T-helper 2 cell treated with Interferon-gamma antibody and Interleukin-4, amounts not matched to agents 100 ng/mL and 5 ng/mL, for 36 hours (primary cell): ENCODE results near the gene VTI1A. TPM values are rescaled to one million over a fixed set of nuclear protein-coding genes. Genes with fewer than 3 reads are reported as not detected.

Experiments
- intact Hi-C: fragments of 100-400 bp; cut with micrococcal nuclease; formaldehyde crosslinking; loops from one replicate; pipeline ENCODE4 v1.15.1; 2023
- total RNA-seq: library from RNA; stranded (reverse); gene quantifications from 2 replicates; pipeline ENCODE4 v1.2.3, GENCODE V29; 2022

VTI1A gene
- total RNA-seq, 1 donor from 2014 or later = 41.5 TPM

DNA sequence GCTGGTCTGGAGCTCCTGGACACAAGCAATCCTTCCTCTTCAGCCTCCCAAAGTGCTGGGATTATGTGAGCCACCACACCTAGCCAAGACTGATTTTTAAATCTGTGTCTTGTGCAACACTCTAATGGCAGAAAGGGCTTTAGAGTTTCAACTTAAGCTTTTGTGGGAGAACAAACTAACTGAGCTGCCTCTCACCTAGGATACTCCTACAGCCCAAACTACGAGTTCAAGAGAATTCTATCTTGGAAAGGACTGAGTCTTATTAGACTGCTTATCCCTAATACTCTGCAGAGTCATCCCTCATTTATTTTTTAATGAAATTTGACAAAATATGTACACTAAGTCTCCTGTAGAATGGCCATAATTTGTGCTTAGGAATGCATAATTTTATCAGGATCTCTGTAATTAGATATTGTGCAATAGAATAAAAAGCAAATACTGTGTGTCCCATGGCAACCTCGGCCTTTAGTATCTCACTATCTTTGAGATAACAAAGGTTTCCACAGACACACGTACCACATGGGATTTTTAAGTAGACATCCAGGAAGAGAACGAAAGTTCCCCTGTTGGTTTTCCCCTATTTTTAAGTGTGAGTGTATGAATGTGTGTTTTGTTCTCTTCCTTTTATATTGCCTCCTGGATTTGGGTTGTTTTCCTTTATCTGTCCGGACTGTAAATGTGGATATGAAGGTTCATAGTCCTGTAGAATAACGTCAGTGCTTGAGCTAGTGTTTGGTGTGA is 303.6 kb downstream of the VTI1A start:
- intact Hi-C loops = no loop called here

- intact Hi-C loops = no loop called here
Observed at GRCh38 chr10:112751651-112752050, 304.6 kb downstream of the VTI1A start.

DNA sequence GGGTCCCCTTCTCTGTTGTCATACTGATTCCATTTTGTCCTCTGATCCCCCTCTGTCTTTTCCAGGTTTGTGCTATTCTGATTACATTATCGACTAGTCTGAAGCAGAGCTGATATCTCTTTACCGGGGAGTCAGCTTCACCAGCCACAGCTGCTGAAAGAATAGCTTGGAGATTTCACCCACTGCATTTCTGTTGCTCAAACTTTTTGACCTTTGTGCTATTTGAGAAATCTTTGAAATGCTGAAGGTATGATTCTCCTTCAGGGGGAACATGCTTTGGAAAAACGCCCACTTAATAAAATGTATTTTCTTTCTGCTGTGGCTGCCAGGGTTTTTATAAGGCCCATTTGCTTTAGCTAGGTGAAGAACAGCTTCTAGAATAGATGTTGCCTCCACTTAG is 305.3 kb downstream of the VTI1A start:
- intact Hi-C loops = no loop called here

GRCh38 chr10:112753961-112754411 is 307.0 kb downstream of the VTI1A start:
- intact Hi-C loops = no loop called here

- intact Hi-C loops = no loop called here
Observed at GRCh38 chr10:112755446-112756234, 308.6 kb downstream of the VTI1A start.

- intact Hi-C loops = no loop called here
Observed at GRCh38 chr10:112756235-112756527, 309.2 kb downstream of the VTI1A start.

DNA sequence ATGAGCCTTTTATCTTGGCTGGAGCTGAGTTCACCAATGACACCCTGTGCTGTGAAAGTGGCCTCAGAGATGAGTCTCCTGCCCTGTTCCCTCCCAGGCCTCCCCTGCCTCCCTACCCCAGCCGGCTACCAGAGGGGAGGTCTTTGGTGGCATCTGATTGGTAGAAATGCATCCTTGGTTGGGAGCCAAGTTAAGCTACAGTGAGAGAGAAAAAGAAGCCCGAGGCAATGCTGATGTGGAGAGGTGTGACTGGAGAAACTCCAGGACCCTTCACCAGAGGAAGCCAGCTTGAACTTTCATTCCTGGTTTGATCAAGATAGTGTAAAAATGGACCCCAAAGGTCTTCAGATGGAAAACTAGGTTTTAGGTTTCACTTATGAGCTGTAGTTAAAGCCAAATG is 311.9 kb downstream of the VTI1A start:
- intact Hi-C loops = no loop called here

GRCh38 chr10:112759496-112759895 is 312.5 kb downstream of the VTI1A start:
- intact Hi-C loops = no loop called here

- intact Hi-C loops = no loop called here
Observed at GRCh38 chr10:112761256-112761655, 314.2 kb downstream of the VTI1A start.

- intact Hi-C loops = no loop called here
Observed at GRCh38 chr10:112763916-112764520, 317.0 kb downstream of the VTI1A start.

GRCh38 chr10:112765717-112766235 is 318.8 kb downstream of the VTI1A start:
- intact Hi-C loops = no loop called here

- intact Hi-C loops = no loop called here
Observed at GRCh38 chr10:112766636-112767035, 319.6 kb downstream of the VTI1A start.

GRCh38 chr10:112767156-112767555 is 320.1 kb downstream of the VTI1A start:
- intact Hi-C loops = no loop called here

- intact Hi-C loops = no loop called here
Observed at GRCh38 chr10:112768121-112768520, 321.1 kb downstream of the VTI1A start.

GRCh38 chr10:112769081-112769480 is 322.1 kb downstream of the VTI1A start:
- intact Hi-C loops = no loop called here

GRCh38 chr10:112769611-112770370 is 322.8 kb downstream of the VTI1A start:
- intact Hi-C loops = no loop called here

DNA sequence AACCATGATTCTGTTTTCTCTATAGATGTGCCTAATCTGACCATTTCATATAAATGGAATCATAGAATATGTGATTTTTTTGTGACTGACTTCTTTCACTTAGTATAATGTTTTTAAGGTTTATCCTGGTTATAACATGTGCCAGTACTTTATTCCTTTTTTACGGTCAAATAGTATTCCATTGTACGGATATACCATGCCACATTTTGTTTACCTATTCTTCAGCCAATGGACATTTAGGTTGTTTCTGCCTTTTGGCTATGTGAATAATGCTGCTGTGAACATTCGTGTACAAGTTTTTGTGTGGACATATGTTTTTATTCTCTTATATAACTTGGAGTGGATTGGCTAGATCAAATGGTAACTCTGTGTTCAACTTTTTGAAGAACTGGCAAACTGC is 324.7 kb downstream of the VTI1A start:
- intact Hi-C loops = no loop called here

DNA sequence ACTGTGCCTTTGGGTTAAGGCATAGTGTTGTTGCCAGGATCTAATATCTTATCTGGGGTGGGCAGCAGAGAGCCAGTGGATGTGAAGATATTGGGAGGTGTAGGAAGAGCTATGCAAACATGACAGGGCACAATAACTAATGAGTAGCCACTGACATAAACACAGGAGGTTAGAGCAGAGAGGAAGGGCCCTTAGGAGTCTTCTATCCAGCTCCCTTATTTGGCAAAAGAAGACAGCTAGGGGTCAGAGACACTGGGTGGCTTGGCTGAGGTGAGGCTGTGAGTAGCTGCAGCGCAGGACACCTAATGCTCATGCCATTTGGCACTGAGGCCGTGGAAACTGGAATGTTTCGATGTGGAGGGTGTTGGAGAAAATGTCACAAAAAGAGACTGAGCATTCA is 326.8 kb downstream of the VTI1A start:
- intact Hi-C loops = no loop called here

- intact Hi-C loops = no loop called here
Observed at GRCh38 chr10:112774210-112774609, 327.2 kb downstream of the VTI1A start.

- intact Hi-C loops = no loop called here
Observed at GRCh38 chr10:112774798-112775197, 327.8 kb downstream of the VTI1A start.

DNA sequence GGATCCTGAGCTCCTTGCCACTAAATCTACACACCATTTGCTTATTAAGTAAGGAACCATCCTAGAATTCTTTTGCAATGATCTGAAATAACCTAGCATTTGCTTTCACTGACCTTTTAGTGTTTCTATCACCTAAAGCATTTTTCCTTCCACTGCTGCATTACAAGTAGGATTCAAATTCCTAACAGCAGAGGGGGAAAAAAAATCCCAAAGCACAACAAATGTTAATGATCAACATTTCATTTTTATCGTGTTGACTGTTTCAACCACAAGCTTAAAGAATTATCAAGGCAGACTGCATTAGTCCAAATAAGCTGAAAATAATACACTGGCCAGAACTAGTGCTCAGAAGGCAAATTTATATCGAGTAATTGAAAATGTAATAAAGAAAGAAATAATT is 328.4 kb downstream of the VTI1A start:
- intact Hi-C loops = no loop called here
